IMR-90 (cell line): Measurements from ENCODE around the gene CACNA1G. TPM values are rescaled to one million over a fixed set of nuclear protein-coding genes. Genes with fewer than 3 reads are reported as not detected.

Experiments
- ATAC-seq: fragments of 200-7000 bp; cut with Tn5 transposase; 2 replicates; pipeline ENCODE4 v1.9.1; 2020; ENCODE audit warnings: low read depth, mild to moderate bottlenecking, moderate library complexity
- BruUV-seq: library from RNA; stranded (reverse); fragments of 400-500 nt; replicated peaks from 2 replicates; lab custom pipeline; 2021; lab: Mats Ljungman, UMichigan
- CTCF ChIA-PET: fragments of 300-600 bp; formaldehyde crosslinking; extraction: SDS; loops from one replicate; lab custom pipeline; 2021; ENCODE audit warnings: antibody characterized with exemption; lab: Yijun Ruan, JAX
- POLR2A ChIA-PET: fragments of 300-600 bp; sonication (Branson Sonifier 250); formaldehyde crosslinking; loops from one replicate; lab custom pipeline; 2022; ENCODE audit warnings: antibody characterized with exemption; ENCODE audit not compliant: unreplicated experiment; lab: Charles Lee
- DNase-seq: peaks from one replicate; pipeline ENCODE4 v3.0.0; 2013
- H2AFZ ChIP-seq: replicated peaks from 2 replicates; pipeline ENCODE3; 2013; ENCODE audit warnings: low read length, mild to moderate bottlenecking; ENCODE audit not compliant: poor library complexity
- H2AK5ac ChIP-seq: 2 replicates; pipeline ENCODE4 v1.6.1; 2013; ENCODE audit warnings: low read depth, low read length, inconsistent platforms
- H2AK9ac ChIP-seq: replicated peaks from 2 replicates; pipeline ENCODE3; 2013; ENCODE audit warnings: mild to moderate bottlenecking, low read depth, low read length, moderate library complexity; ENCODE audit not compliant: poor library complexity
- H2BK120ac ChIP-seq: 2 replicates; pipeline ENCODE4 v1.6.1; 2013; ENCODE audit warnings: low read depth, low read length, inconsistent platforms
- H2BK15ac ChIP-seq: 3 replicates; pipeline ENCODE4 v1.6.1; 2013; ENCODE audit warnings: low read depth, low read length, inconsistent platforms
- H2BK20ac ChIP-seq: 2 replicates; pipeline ENCODE4 v1.6.1; 2013; ENCODE audit warnings: low read depth, mild to moderate bottlenecking, inconsistent platforms, low read length, moderate library complexity
- H2BK5ac ChIP-seq: 2 replicates; pipeline ENCODE4 v1.6.1; 2013; ENCODE audit warnings: mild to moderate bottlenecking, low read depth, low read length, inconsistent platforms; ENCODE audit not compliant: poor library complexity, severe bottlenecking
- H3K14ac ChIP-seq: replicated peaks from 2 replicates; pipeline ENCODE4 v1.6.1; 2013; ENCODE audit warnings: low read depth, low read length, inconsistent platforms
- H3K18ac ChIP-seq: 2 replicates; pipeline ENCODE4 v1.6.1; 2013; ENCODE audit warnings: low read depth, low read length, control low read depth
- H3K23ac ChIP-seq: 2 replicates; pipeline ENCODE4 v1.6.1; 2013; ENCODE audit warnings: low read depth, low read length, inconsistent platforms
- H3K27ac ChIP-seq: 2 replicates; pipeline ENCODE4 v1.5.1; 2013; ENCODE audit warnings: mild to moderate bottlenecking, control low read depth, low read length; ENCODE audit not compliant: insufficient read depth
- H3K27me3 ChIP-seq: 2 replicates; pipeline ENCODE4 v1.6.1; 2013; ENCODE audit warnings: low read length; ENCODE audit not compliant: control insufficient read depth, insufficient read depth
- H3K36me3 ChIP-seq: 2 replicates; pipeline ENCODE4 v1.6.1; 2013; ENCODE audit warnings: low read length, mixed read lengths; ENCODE audit not compliant: control insufficient read depth, insufficient read depth
- H3K4ac ChIP-seq: 2 replicates; pipeline ENCODE4 v1.6.1; 2013; ENCODE audit warnings: low read depth, low read length, inconsistent platforms
- H3K4me1 ChIP-seq: 2 replicates; pipeline ENCODE4 v1.6.1; 2013; ENCODE audit warnings: low read length, mixed read lengths; ENCODE audit not compliant: control insufficient read depth, insufficient read depth
- H3K4me2 ChIP-seq: 2 replicates; pipeline ENCODE4 v1.6.1; 2013; ENCODE audit warnings: low read depth, mild to moderate bottlenecking, control low read depth, low read length, moderate library complexity
- H3K4me3 ChIP-seq: 2 replicates; pipeline ENCODE4 v1.5.1; 2013; ENCODE audit warnings: low read depth, mild to moderate bottlenecking, control low read depth, low read length, moderate library complexity; ENCODE audit not compliant: insufficient read depth
- H3K56ac ChIP-seq: 2 replicates; pipeline ENCODE4 v1.6.1; 2013; ENCODE audit warnings: low read length, inconsistent platforms; ENCODE audit not compliant: insufficient read depth; ENCODE audit errors: extremely low read depth
- H3K79me1 ChIP-seq, 2 experiments: 2 replicates each; pipeline ENCODE4 v1.6.1; 2013; ENCODE audit warnings: low read length in 2 of 2, inconsistent platforms in 1 of 2, low read depth in 1 of 2
- H3K9ac ChIP-seq: 2 replicates; pipeline ENCODE4 v1.6.1; 2013; ENCODE audit warnings: low read depth, low read length, control low read depth
- H3K9me1 ChIP-seq: 2 replicates; pipeline ENCODE4 v1.6.1; 2013; ENCODE audit warnings: low read length, inconsistent platforms; ENCODE audit not compliant: insufficient read depth
- H3K9me3 ChIP-seq: 2 replicates; pipeline ENCODE4 v1.6.1; 2013; ENCODE audit warnings: low read length; ENCODE audit not compliant: control insufficient read depth, insufficient read depth
- H4K20me1 ChIP-seq: 2 replicates; pipeline ENCODE4 v1.6.1; 2013; ENCODE audit warnings: low read length, inconsistent platforms; ENCODE audit not compliant: insufficient read depth
- H4K5ac ChIP-seq: 2 replicates; pipeline ENCODE4 v1.6.1; 2013; ENCODE audit warnings: mild to moderate bottlenecking, low read depth, low read length, control low read depth
- H4K8ac ChIP-seq, 2 experiments: 2 replicates each; pipeline ENCODE4 v1.6.1; 2013; ENCODE audit warnings: low read depth in 2 of 2, low read length in 2 of 2, control low read depth in 1 of 2, inconsistent platforms in 1 of 2
- H4K91ac ChIP-seq: 2 replicates; pipeline ENCODE4 v1.6.1; 2013; ENCODE audit warnings: low read depth, low read length, inconsistent platforms; ENCODE audit not compliant: insufficient read depth
- ELK1 ChIP-seq: fragments of 150-350 bp; IDR thresholded peaks from 2 replicates; pipeline ENCODE4 v1.6.1; 2016; ENCODE audit warnings: low read depth, mild to moderate bottlenecking, low read length, moderate library complexity, borderline replicate concordance
- MAZ ChIP-seq: IDR thresholded peaks from 2 replicates; pipeline ENCODE4 v1.6.1; 2012; ENCODE audit warnings: low read depth, mild to moderate bottlenecking, low read length, improper control_type of control experiment, moderate library complexity, borderline replicate concordance
- MXI1 ChIP-seq: IDR thresholded peaks from 2 replicates; pipeline ENCODE4 v1.6.1; 2012; ENCODE audit warnings: low read depth, mild to moderate bottlenecking, low read length, moderate library complexity, borderline replicate concordance
- POLR2A ChIP-seq: IDR thresholded peaks from 2 replicates; pipeline ENCODE4 v1.6.1; 2012; ENCODE audit warnings: mild to moderate bottlenecking, low read depth, low read length
- RCOR1 ChIP-seq: IDR thresholded peaks from 2 replicates; pipeline ENCODE4 v1.6.1; 2012; ENCODE audit warnings: mild to moderate bottlenecking, low read length, improper control_type of control experiment; ENCODE audit not compliant: insufficient replicate concordance
- SMC3 ChIP-seq: fragments of 150-350 bp; IDR thresholded peaks from 2 replicates; pipeline ENCODE4 v1.6.1; 2016; ENCODE audit warnings: low read depth, mild to moderate bottlenecking, antibody characterized with exemption, low read length, moderate library complexity
- WGBS, 2 experiments: methylation state at CpG; one replicate each; pipeline versions ENCODE4 v1.1.5 to v1.1.7; 2013; ENCODE audit warnings: missing lambda C conversion rate in 2 of 2; ENCODE audit not compliant: insufficient read length in 1 of 2; ENCODE audit errors: extremely low coverage in 2 of 2; 5-methylcytosine and 5-hydroxymethylcytosine counted together
- dilution Hi-C: fragments of 300-500 bp; cut with HindIII; formaldehyde crosslinking; loops from one replicate; pipeline ENCODE4 v1.14.3; 2018; ENCODE audit warnings: low sequenced_read_pairs; ENCODE audit not compliant: unreplicated experiment
- in situ Hi-C: fragments of 300-500 bp; cut with MboI; formaldehyde crosslinking; loops from 3 replicates; pipeline ENCODE4 v1.14.3; 2019; ENCODE audit warnings: low sequenced_read_pairs, inconsistent platforms, mixed read lengths
- intact Hi-C: fragments of 100-400 bp; cut with micrococcal nuclease; formaldehyde crosslinking; loops from 2 replicates; pipeline ENCODE4 v1.10.0; 2022
- polyA plus RNA-seq, 3 experiments: library from polyadenylated mRNA; depleted of rRNA; stranded (reverse); fragments of >200 nt; gene quantifications; 2 replicates each; pipeline ENCODE4 v1.2.3, GENCODE V29; 2012; ENCODE audit warnings: low replicate concordance in 1 of 3
- total RNA-seq: library from RNA; depleted of rRNA; stranded (reverse); fragments of >200 nt; gene quantifications from 2 replicates; pipeline ENCODE4 v1.2.3, GENCODE V29; 2012

The CACNA1G gene
- total and polyA plus RNA-seq, 2 of the 4 experiments (the other 2 are of a cell fraction), result under 0.01 to 0.03 TPM

GRCh38 chr17:50614471-50615051 is 54.0 kb downstream of the CACNA1G start:
- Histone ChIP-seq H2BK20ac (no peak overlapping the region), H3K9ac (no peak overlapping the region), H4K5ac (no peak overlapping the region), H4K91ac (no peak overlapping the region), H3K36me3 (no peaks in the 10 kb centered on the region), H3K18ac (no peak overlapping the region), H3K9me3 (no peaks in the 10 kb centered on the region), H3K4me3 (no peak overlapping the region), H4K20me1 (no peaks in the 10 kb centered on the region), H3K27ac (no peak overlapping the region), H3K4me2 (no peak overlapping the region), H3K14ac (no peak overlapping the region), H2AK5ac (no peak overlapping the region), H3K56ac (no peak overlapping the region), H2AK9ac (no peak overlapping the region), H2BK5ac (no peak overlapping the region), H2BK120ac (no peak overlapping the region), H3K9me1 (peaks cover 6% of the 10 kb centered on the region; the same call in 1 of the 2 replicates), H3K4me1 (peaks cover 6% of the 10 kb centered on the region), H2AFZ (no peak overlapping the region), H3K79me1 (no peaks in the 10 kb centered on the region), H3K27me3 (peaks cover 7% of the 10 kb centered on the region; the same call in 1 of the 2 replicates), H4K8ac (no peak overlapping the region), H3K4ac (no peak overlapping the region), H2BK15ac (no peak overlapping the region), H3K23ac (no peak overlapping the region)
- CTCF ChIA-PET, result no interaction called here
- BruUV-seq, result no TSS peak
- in situ Hi-C loops, result loop anchor here (5.0 kb wide), 1 partner anchor 47 kb away; no protein-coding TSS in a partner anchor
- POLR2A ChIA-PET, result no interaction called here
- intact Hi-C loops, result no loop called here
- DNase-seq (no peak), ATAC-seq (no peak)
- 70% methylated on average over 5 of the region's 11 CpGs; no CpG with 5 or more reads in 1 of the 2 experiments for WGBS, 2 experiments
- TF ChIP-seq SMC3 (no peak), MAZ (no peak), POLR2A (no peak), MXI1 (no peak), ELK1 (no peak), RCOR1 (no peak)
- dilution Hi-C loops, result no loop called here
